ENCODE measurements around the gene RPS23. TPM values are rescaled to one million over a fixed set of nuclear protein-coding genes. Genes with fewer than 3 reads are reported as not detected.
"Not testable (repeated sequence)": the region's sequence is repeated elsewhere in the genome, so short reads cannot be mapped to it uniquely, and the experiment has no call there.

RPS23 gene
- total RNA-seq, 1 donor = 5,529 TPM

DNA sequence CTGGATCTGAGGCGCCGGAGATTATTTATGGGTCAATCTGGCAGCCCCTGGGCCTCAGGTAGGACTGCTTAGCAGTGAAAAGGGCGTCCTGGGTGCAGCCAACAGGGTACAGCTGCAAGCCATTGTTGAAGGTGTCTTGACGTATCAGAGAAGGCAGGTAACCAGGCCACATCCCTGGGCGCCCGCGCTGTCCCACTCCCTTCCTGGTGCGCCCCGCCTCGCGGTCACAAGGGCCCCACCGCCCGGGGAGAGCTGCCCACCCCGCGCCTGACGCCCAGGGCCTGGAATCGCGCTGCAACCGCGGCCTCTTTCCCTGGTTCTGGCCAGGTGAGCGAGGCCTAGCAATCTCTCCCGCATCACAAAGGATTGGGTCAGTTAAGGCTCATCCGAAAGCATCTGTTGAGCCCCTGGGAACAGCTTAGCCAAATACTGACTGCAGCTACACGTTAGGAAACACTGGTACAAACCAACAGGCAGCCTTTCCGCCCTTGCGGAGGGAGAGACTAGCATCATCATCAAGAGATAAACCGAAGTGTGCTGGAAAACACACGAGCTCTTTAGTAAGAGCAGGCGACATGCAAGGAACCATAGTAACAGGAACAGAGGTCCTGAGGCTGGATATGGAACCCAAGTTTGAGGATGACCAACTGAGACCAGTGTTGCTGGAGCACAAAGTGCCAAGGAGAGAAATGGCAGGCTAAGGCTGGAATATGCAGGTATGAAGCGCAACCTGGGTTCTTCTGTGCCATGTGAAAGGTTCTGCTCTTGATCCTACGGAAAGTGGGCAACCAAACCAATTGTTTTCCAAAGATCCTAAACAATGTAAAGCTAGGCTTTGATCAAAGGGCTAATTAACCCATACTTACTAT lies 3.6 kb downstream of the RPS23 start:
- Histone ChIP-seq H3K27me3 (ENCODE audit: insufficient read depth, low read length) (no peaks in the 10 kb centered on the region), H3K4me3 (ENCODE audit: low read length) (no peak overlapping the region), H3K9me3 (ENCODE audit: low read depth, low read length) (no peaks in the 10 kb centered on the region), H3K4me1 (ENCODE audit: insufficient read depth, low read length) (peaks cover 24% of the 10 kb centered on the region)

DNA sequence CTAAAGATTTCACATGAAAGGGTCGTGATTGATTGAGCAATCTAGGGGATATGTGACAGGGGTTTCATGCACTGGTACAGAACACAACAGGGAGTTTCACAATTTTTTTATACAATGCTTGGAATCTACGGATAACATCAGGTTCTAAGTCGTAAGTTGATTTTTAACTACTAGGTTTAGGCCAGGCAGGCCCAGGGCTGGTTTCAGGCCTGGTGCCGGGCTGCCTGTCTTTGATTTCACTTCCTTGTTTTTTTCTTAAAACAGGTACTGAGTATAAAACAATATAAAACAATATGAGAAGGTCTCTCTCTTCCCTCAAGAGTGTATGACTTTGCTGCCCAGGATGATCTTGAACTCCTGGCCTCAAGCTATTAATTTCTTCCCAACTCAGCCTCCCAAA lies 4.7 kb downstream of the RPS23 start:
- H3K4me1 ChIP-seq (ENCODE audit: insufficient read depth, low read length) = peaks cover 16% of the 10 kb centered on the region
- H3K27me3 ChIP-seq (ENCODE audit: insufficient read depth, low read length); H3K4me3 ChIP-seq (ENCODE audit: low read length); H3K9me3 ChIP-seq (ENCODE audit: low read depth, low read length): not testable (repeated sequence)

DNA sequence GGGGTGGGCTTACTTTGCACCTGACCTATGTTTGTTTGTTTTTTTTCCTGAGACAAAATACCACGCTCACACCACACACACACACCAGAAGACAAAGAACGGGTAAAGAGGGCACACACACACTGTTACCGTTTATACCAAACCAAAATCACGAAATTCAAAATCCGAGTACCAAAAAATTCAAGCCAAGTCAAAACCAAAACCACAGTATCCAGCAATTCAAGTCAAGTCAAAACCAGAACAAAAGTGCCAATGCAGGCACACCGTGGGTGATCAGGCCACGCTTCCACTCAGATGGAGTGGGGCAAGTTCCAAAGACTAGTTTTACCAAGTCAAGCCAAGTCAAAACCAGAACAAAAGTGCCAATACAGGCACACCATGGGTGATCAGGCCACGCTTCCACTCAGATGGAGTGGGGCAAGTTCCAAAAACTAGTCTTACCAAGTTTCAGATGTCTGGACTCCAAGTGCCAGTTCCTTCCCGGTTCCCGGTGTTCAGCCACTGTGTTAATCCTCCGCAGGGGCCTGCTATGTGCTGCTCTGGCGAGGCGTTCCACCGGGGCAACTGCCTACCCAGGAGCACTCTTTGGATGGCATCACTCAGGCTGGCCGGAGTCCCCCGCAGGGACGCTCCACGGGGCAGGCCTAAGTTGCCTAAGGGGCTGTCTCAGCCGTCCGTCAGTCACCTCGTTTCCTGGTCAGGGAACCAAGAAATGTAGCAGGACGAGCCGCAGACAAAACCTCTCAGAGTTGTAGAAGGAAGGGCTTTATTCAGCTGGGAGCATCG lies 5.4 kb downstream of the RPS23 start:
- H3K9me3 ChIP-seq (ENCODE audit: low read depth, low read length); H3K27me3 ChIP-seq (ENCODE audit: insufficient read depth, low read length): not testable (repeated sequence)

DNA sequence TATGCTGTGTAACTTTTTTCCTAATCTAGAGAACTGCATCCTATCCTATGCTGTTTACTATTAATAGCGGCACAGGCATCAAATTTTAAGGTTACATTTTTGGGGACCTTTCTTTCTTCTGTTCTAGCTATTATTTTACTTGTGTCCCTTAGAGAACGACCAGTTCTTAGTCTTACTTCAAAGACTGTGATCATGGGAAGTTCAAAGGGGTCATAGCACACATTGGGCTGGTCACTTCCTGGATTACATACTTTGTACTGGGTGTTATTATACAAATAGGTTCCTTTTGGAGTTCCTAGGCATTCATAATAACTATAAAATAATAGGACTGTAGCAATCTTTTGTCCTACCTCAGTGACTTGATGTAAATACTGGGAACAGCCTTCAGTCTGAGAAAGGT lies 8.8 kb downstream of the RPS23 start:
- H3K9me3 ChIP-seq (ENCODE audit: low read depth, low read length); H3K4me3 ChIP-seq (ENCODE audit: low read length); H3K27me3 ChIP-seq (ENCODE audit: insufficient read depth, low read length); H3K4me1 ChIP-seq (ENCODE audit: insufficient read depth, low read length): not testable (repeated sequence)

More for the DNA sequence above, 5.4 kb downstream of the RPS23 start:
- H3K4me3 ChIP-seq (ENCODE audit: low read length) = not testable (repeated sequence)
- peaks cover 16% of the 10 kb centered on the region for H3K4me1 ChIP-seq (ENCODE audit: insufficient read depth, low read length)

DNA sequence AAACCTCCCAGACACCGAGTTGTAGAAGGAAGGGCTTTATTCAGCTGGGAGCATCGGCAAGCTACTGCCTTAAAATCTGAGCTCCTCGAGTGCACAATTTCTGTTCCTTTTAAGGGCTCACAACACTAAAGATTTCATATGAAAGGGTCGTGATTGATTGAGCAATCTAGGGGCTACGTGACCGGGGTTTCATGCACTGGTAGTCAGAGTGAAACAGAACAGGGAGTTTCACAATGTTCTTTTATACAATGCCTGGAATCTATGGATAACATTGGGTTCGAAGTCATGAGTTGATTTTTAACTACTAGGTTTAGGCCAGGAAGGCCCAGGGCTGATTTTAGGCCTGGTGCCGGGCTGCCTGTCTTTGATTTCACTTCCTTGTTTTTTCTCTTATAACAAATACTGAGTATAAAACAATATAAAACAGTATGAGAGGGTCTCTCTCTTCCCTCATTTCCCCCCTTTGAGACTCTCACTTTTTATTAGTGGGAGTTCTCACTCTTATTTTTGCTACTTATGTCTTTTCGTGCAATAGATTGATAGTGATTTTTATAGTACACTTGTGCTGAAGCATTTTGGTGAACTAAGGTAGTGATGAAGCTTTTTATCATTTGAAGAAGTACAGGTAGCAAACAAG lies 10.7 kb downstream of the RPS23 start:
- not testable (repeated sequence) for H3K4me1 ChIP-seq (ENCODE audit: insufficient read depth, low read length); H3K27me3 ChIP-seq (ENCODE audit: insufficient read depth, low read length); H3K4me3 ChIP-seq (ENCODE audit: low read length); H3K9me3 ChIP-seq (ENCODE audit: low read depth, low read length)

DNA sequence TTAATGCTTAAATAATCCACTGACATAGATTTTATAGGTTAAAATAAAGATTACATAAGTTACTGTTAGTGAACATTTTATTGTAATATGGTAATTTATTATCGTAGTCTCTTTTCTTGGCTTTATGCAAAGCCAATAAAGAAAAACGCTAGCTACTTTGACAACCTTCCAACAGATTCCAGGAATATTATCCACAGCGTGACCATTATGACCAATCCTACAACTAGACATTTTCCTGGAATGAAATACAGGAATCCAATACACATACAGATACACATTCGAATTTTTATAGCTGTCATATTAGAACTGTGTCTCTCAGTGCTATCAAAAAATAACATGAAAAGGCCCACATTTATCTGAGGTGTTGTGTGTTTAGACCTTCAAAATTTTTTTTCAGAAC lies 13.1 kb downstream of the RPS23 start:
- H3K4me3 ChIP-seq (ENCODE audit: low read length) = no peak overlapping the region
- H3K4me1 ChIP-seq (ENCODE audit: insufficient read depth, low read length) = no peaks in the 10 kb centered on the region

DNA sequence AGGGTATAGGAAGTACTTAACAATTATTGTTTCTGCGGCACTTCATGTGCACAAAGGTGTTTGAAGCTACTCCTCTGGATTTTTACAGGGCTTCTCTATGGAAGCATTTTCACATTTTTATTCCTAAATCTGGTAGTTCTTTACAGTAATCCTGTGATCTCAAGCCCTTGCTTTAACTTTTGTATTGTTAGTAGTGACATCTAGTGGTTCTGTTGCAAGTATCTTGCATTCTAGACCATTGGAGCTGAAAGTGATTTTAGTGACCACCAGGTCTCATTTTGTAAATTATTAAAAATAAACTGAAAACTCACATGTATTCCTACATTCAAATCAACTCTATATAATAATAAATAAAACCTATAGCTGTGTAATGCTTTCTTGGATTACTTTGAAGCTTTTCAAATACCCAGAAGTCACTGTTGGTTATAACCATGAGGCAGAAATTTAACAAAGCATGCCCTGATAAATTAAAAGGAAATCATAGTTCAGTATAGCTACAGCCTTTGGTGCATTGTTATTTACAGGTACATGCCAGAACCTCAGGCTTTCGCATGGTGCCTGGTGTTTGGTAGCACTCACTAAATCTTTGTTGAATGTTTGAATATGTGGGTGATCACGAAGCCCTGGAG lies 18.9 kb downstream of the RPS23 start:
- Histone ChIP-seq H3K9me3 (ENCODE audit: low read depth, low read length) (no peaks in the 10 kb centered on the region), H3K4me1 (ENCODE audit: insufficient read depth, low read length) (no peaks in the 10 kb centered on the region), H3K4me3 (ENCODE audit: low read length) (no peak overlapping the region), H3K27me3 (ENCODE audit: insufficient read depth, low read length) (no peaks in the 10 kb centered on the region)

More for the DNA sequence above, 13.1 kb downstream of the RPS23 start:
- H3K9me3 ChIP-seq (ENCODE audit: low read depth, low read length) = peaks cover 10% of the 10 kb centered on the region
- H3K27me3 ChIP-seq (ENCODE audit: insufficient read depth, low read length) = no peaks in the 10 kb centered on the region

DNA sequence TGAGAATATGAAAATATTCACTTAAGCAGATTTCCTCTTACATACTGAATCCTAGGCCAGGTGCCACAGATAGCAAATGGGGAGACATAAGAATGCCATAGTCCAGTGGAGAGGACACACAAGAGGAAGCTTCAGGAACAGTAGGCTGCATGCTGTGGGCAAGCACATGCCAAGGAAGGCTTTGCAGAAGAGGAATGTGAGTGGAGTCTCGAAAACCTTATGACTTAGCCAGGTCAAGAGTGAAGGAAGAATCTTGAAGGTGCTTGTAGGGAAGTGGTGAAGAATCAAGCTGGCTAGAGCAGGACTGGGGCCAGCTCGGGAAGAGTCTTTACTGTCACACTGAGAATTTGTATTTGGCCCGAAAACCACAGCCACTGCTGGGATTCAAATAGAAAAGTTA lies 20.4 kb downstream of the RPS23 start:
- no peak overlapping the region for H3K4me3 ChIP-seq (ENCODE audit: low read length)
- H3K9me3 ChIP-seq (ENCODE audit: low read depth, low read length) = no peaks in the 10 kb centered on the region

DNA sequence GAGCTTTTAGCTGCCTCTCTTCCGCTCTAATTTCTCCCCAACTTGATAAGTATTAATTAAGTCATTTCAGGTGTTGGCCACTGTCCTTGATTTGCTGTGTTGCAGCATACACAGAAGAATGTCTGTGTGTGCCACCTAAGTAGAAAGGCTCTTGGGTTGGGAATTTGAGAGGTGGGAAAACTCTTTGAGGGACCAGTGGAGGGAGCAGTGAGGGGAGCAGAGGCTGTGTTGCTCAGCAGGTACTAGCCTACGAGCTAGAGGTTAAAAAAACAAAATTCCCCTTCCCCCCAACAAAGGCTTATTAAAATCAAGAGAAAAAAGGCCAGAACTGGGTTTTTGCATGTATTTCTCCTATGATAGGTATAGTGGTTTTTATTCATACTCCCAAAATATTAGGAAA lies 20.9 kb downstream of the RPS23 start:
- Histone ChIP-seq H3K27me3 (ENCODE audit: insufficient read depth, low read length) (no peaks in the 10 kb centered on the region), H3K4me1 (ENCODE audit: insufficient read depth, low read length) (no peaks in the 10 kb centered on the region), H3K4me3 (ENCODE audit: low read length) (no peak overlapping the region), H3K9me3 (ENCODE audit: low read depth, low read length) (no peaks in the 10 kb centered on the region)

More for the DNA sequence above, 20.4 kb downstream of the RPS23 start:
- Histone ChIP-seq H3K27me3 (ENCODE audit: insufficient read depth, low read length) (no peaks in the 10 kb centered on the region), H3K4me1 (ENCODE audit: insufficient read depth, low read length) (no peaks in the 10 kb centered on the region)

DNA sequence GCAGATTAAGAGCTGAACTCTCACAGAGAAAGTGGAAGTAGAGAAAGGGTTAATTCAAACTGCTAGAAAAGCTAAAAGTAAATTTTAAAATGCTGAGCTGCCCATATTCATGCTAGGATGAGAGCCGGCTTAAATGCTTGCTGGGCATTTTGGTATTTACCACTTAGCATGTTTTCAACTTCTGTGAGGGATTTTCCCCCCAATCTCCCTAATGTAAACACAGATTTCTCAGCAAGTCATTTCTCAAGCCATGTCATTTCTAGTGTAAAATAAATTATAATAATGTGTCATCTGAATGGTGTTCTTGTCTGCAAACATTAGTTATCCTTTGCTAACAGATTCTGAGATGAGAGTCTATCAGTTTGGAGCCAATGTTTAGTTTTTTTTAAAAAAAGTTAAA lies 22.3 kb downstream of the RPS23 start:
- Histone ChIP-seq H3K4me3 (ENCODE audit: low read length) (no peak overlapping the region), H3K9me3 (ENCODE audit: low read depth, low read length) (no peaks in the 10 kb centered on the region), H3K4me1 (ENCODE audit: insufficient read depth, low read length) (no peaks in the 10 kb centered on the region), H3K27me3 (ENCODE audit: insufficient read depth, low read length) (no peaks in the 10 kb centered on the region)

DNA sequence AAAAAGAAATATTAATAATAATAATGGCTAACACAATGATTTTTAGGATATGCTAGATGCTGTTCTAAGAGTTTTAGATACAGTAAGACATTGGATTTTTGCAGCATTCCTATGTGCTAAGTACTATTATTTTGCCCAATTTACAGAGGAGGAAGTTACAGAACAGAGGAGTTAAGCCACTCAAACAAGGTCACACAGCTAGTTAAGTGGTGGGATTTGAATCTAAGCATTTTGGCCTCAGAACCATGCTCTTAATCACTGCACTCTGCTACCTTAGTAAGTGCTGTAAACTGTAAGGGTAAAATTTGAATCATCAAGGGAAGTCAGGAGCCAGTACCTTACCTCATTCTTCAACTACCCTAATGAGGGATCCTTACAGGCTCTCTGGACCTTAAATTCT lies 25.4 kb downstream of the RPS23 start:
- Histone ChIP-seq H3K27me3 (ENCODE audit: insufficient read depth, low read length) (no peaks in the 10 kb centered on the region), H3K4me1 (ENCODE audit: insufficient read depth, low read length) (no peaks in the 10 kb centered on the region), H3K9me3 (ENCODE audit: low read depth, low read length) (peaks cover 2% of the 10 kb centered on the region), H3K4me3 (ENCODE audit: low read length) (no peak overlapping the region)

DNA sequence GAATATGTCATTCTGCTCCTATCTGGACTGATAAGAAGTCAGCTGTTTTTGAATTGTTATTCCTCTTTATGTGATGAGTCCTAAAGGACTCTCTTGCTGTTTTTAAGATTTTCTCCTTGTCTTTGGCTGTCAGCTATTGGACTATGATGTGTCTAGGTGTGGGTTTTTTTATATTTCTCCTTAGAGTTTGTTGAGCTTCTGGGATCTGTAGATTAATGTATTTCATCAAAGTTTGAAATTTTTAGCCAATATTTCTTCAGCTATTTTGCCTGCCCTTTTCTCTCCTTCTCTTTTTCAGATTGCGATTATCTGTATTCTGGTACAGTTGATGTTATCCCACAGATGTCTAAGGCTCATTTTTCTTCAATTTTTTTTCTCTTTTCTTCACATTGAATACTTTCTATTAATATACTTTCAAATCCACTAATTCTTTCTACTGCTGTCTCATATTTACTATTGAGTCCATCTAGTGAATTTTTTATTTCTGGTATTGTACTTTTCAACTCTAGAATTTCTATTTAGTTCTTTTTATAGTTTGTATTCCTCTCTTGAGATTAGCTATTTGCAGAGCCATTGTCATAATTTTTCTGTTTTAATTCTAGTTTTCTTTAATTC lies 31.1 kb downstream of the RPS23 start:
- Histone ChIP-seq H3K4me1 (ENCODE audit: insufficient read depth, low read length) (no peaks in the 10 kb centered on the region), H3K9me3 (ENCODE audit: low read depth, low read length) (peaks cover 15% of the 10 kb centered on the region)

DNA sequence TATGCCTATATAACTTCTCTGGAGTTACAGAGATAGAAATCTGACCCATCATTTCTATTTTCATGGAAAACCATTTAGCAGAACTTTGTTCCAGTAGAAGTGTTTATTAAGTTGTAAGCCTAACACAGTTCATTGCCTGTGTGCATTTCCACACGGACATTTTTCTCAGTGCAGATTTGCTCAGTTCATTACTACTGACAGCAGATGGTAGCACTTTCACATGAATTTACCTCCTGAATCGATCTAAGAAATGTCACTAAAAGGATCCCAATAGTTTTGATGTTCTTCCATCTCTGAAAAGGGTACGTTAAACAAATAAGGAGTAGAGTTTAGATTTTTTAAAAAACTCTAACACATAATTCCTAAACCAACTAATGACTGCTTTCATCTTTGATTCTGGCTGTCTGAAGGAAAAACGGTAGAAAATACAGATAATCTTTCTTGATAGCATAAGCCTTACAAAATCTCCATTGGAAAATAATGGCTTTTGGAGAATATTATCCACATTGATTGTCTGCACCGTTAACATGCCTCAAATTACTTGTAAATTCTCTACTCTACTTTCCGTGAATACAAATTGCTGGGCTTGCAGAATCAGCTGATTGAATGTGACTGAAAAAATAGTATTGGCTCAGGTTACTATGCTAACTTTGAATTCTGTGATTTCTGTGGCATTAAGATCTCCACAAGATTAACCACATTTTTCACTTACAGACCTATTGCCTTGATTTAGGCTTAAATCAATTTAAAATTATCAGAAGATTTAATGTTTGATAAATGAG lies 33.1 kb downstream of the RPS23 start:
- Histone ChIP-seq H3K4me1 (ENCODE audit: insufficient read depth, low read length) (no peaks in the 10 kb centered on the region), H3K4me3 (ENCODE audit: low read length) (no peak overlapping the region), H3K27me3 (ENCODE audit: insufficient read depth, low read length) (no peaks in the 10 kb centered on the region), H3K9me3 (ENCODE audit: low read depth, low read length) (peaks cover 15% of the 10 kb centered on the region)

More for the DNA sequence above, 31.1 kb downstream of the RPS23 start:
- no peak overlapping the region for H3K4me3 ChIP-seq (ENCODE audit: low read length)
- no peaks in the 10 kb centered on the region for H3K27me3 ChIP-seq (ENCODE audit: insufficient read depth, low read length)

DNA sequence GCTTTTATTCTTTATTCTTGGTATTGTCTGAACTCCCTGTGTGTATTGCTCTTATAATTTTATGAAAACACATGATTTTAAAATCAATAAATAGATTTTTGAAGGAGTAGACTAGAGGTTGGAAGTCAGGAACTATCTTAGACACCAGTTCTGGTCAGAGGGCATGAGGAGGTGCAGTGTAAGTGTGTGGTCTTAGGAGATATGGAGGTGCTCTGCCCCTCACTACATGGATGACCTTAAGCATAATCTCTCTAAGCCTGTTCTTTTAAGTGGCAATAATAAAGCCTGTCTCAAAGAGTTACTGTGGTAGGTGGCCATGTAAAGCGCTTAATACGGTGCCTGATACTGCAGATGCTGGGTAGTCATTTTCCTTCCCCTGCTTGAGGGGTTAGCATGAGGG lies 34.0 kb downstream of the RPS23 start:
- no peak overlapping the region for H3K4me3 ChIP-seq (ENCODE audit: low read length)
- H3K4me1 ChIP-seq (ENCODE audit: insufficient read depth, low read length) = no peaks in the 10 kb centered on the region
- peaks cover 15% of the 10 kb centered on the region for H3K9me3 ChIP-seq (ENCODE audit: low read depth, low read length)
- no peaks in the 10 kb centered on the region for H3K27me3 ChIP-seq (ENCODE audit: insufficient read depth, low read length)
